A549 (cell line): Measurements from ENCODE around the gene RNF123. TPM values are rescaled to one million over a fixed set of nuclear protein-coding genes. Genes with fewer than 3 reads are reported as not detected.

Experiments used
- ATAC-seq, 2 experiments: fragments of 200-7000 bp in 1 of 2; fragments of >200 bp in 1 of 2; cut with Nextera tagmentation in 1 of 2; cut with Tn5 transposase in 1 of 2; 3 replicates each; pipeline versions ENCODE4 v1.8.0 to v1.9.1; 2018 to 2020; ENCODE audit warnings: mild to moderate bottlenecking in 1 of 2, moderate library complexity in 1 of 2
- CTCF ChIA-PET: fragments of 300-600 bp; sonication (Branson Sonifier 250); formaldehyde crosslinking; extraction: SDS; loops from one replicate; lab custom pipeline; 2021; ENCODE audit warnings: antibody characterized with exemption, inconsistent platforms; lab: Yijun Ruan, JAX
- POLR2A ChIA-PET: fragments of 350-600 bp; formaldehyde crosslinking; extraction: SDS; loops from one replicate; lab custom pipeline; 2021; ENCODE audit warnings: antibody characterized with exemption, inconsistent platforms; lab: Yijun Ruan, JAX
- DNase-seq, 2 experiments: peaks; one replicate each; pipeline versions ENCODE4 v3.0.0 to v3.0.0-alpha.2; 2011 to 2016; ENCODE audit warnings: low read depth in 1 of 2, low spot score in 1 of 2
- FAIRE-seq: peaks from 2 replicates; lab custom pipeline; 2011; peaks lifted over from hg19 to GRCh38; lab: Jason Lieb, UNC
- H3K27ac ChIP-seq, 2 experiments: fragments of >200 bp; sonication (Bioruptor Twin); formaldehyde crosslinking; 3 replicates each; pipeline ENCODE4 v1.5.1; 2016 to 2017
- H3K4me1 ChIP-seq: fragments of >200 bp; sonication (Bioruptor Twin); formaldehyde crosslinking; 3 replicates; pipeline ENCODE4 v1.6.1; 2016
- H3K4me2 ChIP-seq: fragments of >200 bp; sonication (Bioruptor Twin); formaldehyde crosslinking; 3 replicates; pipeline ENCODE4 v1.6.1; 2016
- H3K4me3 ChIP-seq: fragments of >200 bp; sonication (Bioruptor Twin); formaldehyde crosslinking; 3 replicates; pipeline ENCODE4 v1.5.1; 2016
- H3K9me3 ChIP-seq: fragments of >200 bp; sonication (Bioruptor Twin); formaldehyde crosslinking; 3 replicates; pipeline ENCODE4 v1.6.1; 2016
- BHLHE40 ChIP-seq: IDR thresholded peaks from 2 replicates; pipeline ENCODE4 v1.6.1; 2012; ENCODE audit warnings: low read depth, low read length, inconsistent platforms
- CBX8 ChIP-seq: fragments of 200-600 bp; sonication (generic); IDR thresholded peaks from 2 replicates; pipeline ENCODE4 v1.6.1; 2016
- CHD4 ChIP-seq: fragments of 200-600 bp; sonication (generic); IDR thresholded peaks from 2 replicates; pipeline ENCODE4 v1.6.1; 2016; ENCODE audit warnings: antibody characterized with exemption, mild to moderate bottlenecking, borderline replicate concordance
- EP300 ChIP-seq, 2 experiments: fragments of >200 bp; sonication (Bioruptor Twin); formaldehyde crosslinking; IDR thresholded peaks; 2 replicates in 1 of 2; 3 replicates in 1 of 2; pipeline ENCODE4 v1.6.1; 2016 to 2017
- HOXB13 ChIP-seq: fragments of 250-450 bp; sonication (Bioruptor Pico); IDR thresholded peaks from 2 replicates; pipeline ENCODE4 v1.5.0; 2020; ENCODE audit warnings: low read depth, mild to moderate bottlenecking, moderate library complexity
- HOXB5 ChIP-seq: fragments of 250-450 bp; sonication (Bioruptor Pico); IDR thresholded peaks from 2 replicates; pipeline ENCODE4 v1.5.0; 2020; ENCODE audit warnings: mild to moderate bottlenecking, moderate library complexity
- MAFK ChIP-seq: fragments of 450-650 bp; IDR thresholded peaks from 2 replicates; pipeline ENCODE4 v1.6.1; 2014; ENCODE audit not compliant: partially characterized antibody
- MAZ ChIP-seq: fragments of 150-350 bp; IDR thresholded peaks from 2 replicates; pipeline ENCODE4 v1.6.1; 2014; ENCODE audit warnings: antibody characterized with exemption, low read depth, low read length, borderline replicate concordance
- MYC ChIP-seq: IDR thresholded peaks from 2 replicates; pipeline ENCODE4 v1.6.1; 2012; ENCODE audit warnings: mild to moderate bottlenecking, inconsistent platforms, low read length, improper control_type of control experiment, borderline replicate concordance
- NFE2L2 ChIP-seq: fragments of 150-350 bp; conservative IDR thresholded peaks from 2 replicates; pipeline ENCODE4 v1.6.1; 2014; ENCODE audit warnings: low read length
- NPAS2 ChIP-seq: fragments of 250-450 bp; sonication (Bioruptor Pico); IDR thresholded peaks from 2 replicates; pipeline ENCODE4 v1.8.0; 2022; ENCODE audit warnings: mild to moderate bottlenecking, moderate library complexity, borderline replicate concordance
- PHF8 ChIP-seq: fragments of 200-600 bp; sonication (generic); IDR thresholded peaks from 2 replicates; pipeline ENCODE4 v1.6.1; 2016; ENCODE audit warnings: low read depth, mild to moderate bottlenecking, antibody characterized with exemption, moderate library complexity, borderline replicate concordance
- POLR2A ChIP-seq: IDR thresholded peaks from 2 replicates; pipeline ENCODE4 v1.6.1; 2012; ENCODE audit warnings: mild to moderate bottlenecking, low read length
- POLR2AphosphoS2 ChIP-seq: conservative IDR thresholded peaks from 2 replicates; pipeline ENCODE4 v1.6.1; 2012; ENCODE audit warnings: low read length, improper control_type of control experiment, inconsistent platforms
- RCOR1 ChIP-seq: fragments of 150-350 bp; IDR thresholded peaks from 2 replicates; pipeline ENCODE4 v1.6.1; 2014; ENCODE audit warnings: antibody characterized with exemption, low read length, low read depth
- RNF2 ChIP-seq: fragments of 200-600 bp; sonication (generic); IDR thresholded peaks from 2 replicates; pipeline ENCODE4 v1.6.1; 2016; ENCODE audit warnings: low read depth, mild to moderate bottlenecking, antibody characterized with exemption, moderate library complexity, borderline replicate concordance
- SREBF2 ChIP-seq: fragments of 450-650 bp; IDR thresholded peaks from 2 replicates; pipeline ENCODE4 v1.6.1; 2014; ENCODE audit warnings: mild to moderate bottlenecking, moderate library complexity
- WGBS: methylation state at CpG from one replicate; pipeline ENCODE4 v1.1.6; 2017; ENCODE audit errors: missing lambda C conversion rate; 5-methylcytosine and 5-hydroxymethylcytosine counted together
- polyA plus RNA-seq, 4 experiments: library from polyadenylated mRNA; depleted of rRNA in 3 of 4; stranded (reverse); fragments of >200 nt; fragmentation: RNase III in 1 of 4; extraction: RNeasy Plus Mini Kit Qiagen cat#74134 plus additional on column Dnase treatment in 1 of 4; gene quantifications; 2 replicates in 3 of 4; 3 replicates in 1 of 4; pipeline ENCODE4 v1.2.3, GENCODE V29; 2011 to 2017
- TF ChIP-seq, protein P1 (sequence below): fragments of >200 bp; sonication (Bioruptor Twin); formaldehyde crosslinking; IDR thresholded peaks from 2 replicates; pipeline ENCODE4 v1.6.1; 2016
- TF ChIP-seq, protein P2 (sequence below): fragments of 450-650 bp; IDR thresholded peaks from 2 replicates; pipeline ENCODE4 v1.6.1; 2014; ENCODE audit warnings: antibody characterized with exemption
- TF ChIP-seq, protein P3 (sequence below): fragments of 250-450 bp; sonication (Bioruptor Pico); IDR thresholded peaks from 2 replicates; pipeline ENCODE4 v1.5.0; 2021; ENCODE audit warnings: mild to moderate bottlenecking, moderate library complexity, borderline replicate concordance
- TF ChIP-seq, protein P4 (sequence below): IDR thresholded peaks from 2 replicates; pipeline ENCODE4 v1.6.1; 2012
- TF ChIP-seq, protein P5 (sequence below): fragments of 200-600 bp; sonication (generic); IDR thresholded peaks from 2 replicates; pipeline ENCODE4 v1.6.1; 2016; ENCODE audit warnings: antibody characterized with exemption, mild to moderate bottlenecking, moderate library complexity

The RNF123 gene
- polyA plus RNA-seq, 2 of the 4 experiments (the other 2 are of a cell fraction): 14.4 to 16.0 TPM

DNA sequence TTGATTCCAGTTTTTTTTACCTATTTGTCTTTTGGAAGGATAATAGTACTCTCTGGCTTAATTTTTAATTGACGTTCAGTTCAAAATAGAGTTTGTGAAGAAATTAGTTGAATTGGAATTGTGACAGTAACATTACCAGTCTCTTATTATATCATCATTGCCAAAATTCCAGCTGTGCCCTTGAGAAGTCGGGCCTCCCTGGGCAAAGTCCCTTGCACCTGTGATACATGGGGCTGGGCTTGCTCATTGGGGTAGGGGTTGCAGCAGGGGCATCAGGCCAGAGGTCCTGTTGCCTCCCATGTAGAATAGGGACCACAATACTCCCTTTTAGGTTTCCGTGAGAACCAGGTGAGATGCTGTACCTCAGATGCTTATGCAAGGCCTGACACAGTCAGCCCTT, 43.1 kb upstream of the RNF123 start:
- ChIA-PET POLR2A (no interaction called here), CTCF (interaction anchor here (2.3 kb wide), 1 partner anchor 107 kb away, joined by 6 read pairs; no protein-coding TSS in a partner anchor)
- no peak for ATAC-seq
- H3K4me1 ChIP-seq: no peaks in the 10 kb centered on the region
- no peak for DNase-seq
- H3K4me3 ChIP-seq: no peak overlapping the region
- FAIRE-seq: no peak
- no peaks in the 10 kb centered on the region for H3K9me3 ChIP-seq
- no peak overlapping the region for H3K27ac ChIP-seq
- WGBS: 67% methylated on average over 3 of the region's 3 CpGs
- TF ChIP-seq MAZ (no peak), CHD4 (no peak), HOXB13 (CRISPR knock-in tag) (no peak), MYC (no peak), RCOR1 (no peak), EP300 (IDR thresholded peaks at IDR 0.05) (no peak), BHLHE40 (no peak)
- TF ChIP-seq, protein P1, sequence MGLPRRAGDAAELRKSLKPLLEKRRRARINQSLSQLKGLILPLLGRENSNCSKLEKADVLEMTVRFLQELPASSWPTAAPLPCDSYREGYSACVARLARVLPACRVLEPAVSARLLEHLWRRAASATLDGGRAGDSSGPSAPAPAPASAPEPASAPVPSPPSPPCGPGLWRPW: no peak
- TF ChIP-seq, protein P2, sequence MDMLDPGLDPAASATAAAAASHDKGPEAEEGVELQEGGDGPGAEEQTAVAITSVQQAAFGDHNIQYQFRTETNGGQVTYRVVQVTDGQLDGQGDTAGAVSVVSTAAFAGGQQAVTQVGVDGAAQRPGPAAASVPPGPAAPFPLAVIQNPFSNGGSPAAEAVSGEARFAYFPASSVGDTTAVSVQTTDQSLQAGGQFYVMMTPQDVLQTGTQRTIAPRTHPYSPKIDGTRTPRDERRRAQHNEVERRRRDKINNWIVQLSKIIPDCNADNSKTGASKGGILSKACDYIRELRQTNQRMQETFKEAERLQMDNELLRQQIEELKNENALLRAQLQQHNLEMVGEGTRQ: no peak
- TF ChIP-seq, all 56 proteins: peak for 0
- H3K4me2 ChIP-seq: no peak overlapping the region

DNA sequence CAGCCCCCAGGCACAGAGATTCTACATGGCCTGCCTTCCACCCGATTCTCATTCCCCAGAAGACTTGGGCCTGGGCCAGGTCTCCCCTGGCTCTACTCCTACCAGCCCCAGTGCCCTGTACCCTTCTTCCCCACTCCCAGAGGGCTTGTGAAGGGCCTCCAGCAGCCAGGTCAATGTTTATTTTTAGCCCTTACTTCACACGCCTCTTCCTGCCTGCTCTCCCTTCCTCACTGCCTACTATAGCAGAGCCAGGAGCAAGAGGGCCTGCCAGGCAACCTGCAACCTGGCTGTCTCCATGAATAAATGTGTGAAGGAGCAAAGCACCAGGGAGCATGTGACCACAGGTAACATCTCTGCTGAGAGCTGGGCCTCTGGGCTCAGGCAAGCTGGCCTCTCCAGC, 41.6 kb upstream of the RNF123 start:
- POLR2A ChIA-PET: no interaction called here
- DNase-seq (no peak), FAIRE-seq (no peak), ATAC-seq (no peak)
- WGBS: 81% methylated on average over 2 of the region's 2 CpGs
- Histone ChIP-seq H3K4me3 (no peak overlapping the region), H3K4me2 (no peak overlapping the region), H3K4me1 (no peaks in the 10 kb centered on the region), H3K27ac (no peak overlapping the region), H3K9me3 (no peaks in the 10 kb centered on the region)
- CTCF ChIA-PET: interaction anchor here (0.6 to 2.3 kb wide), 2 partner anchors 108 to 110 kb away, joined by 3 to 6 read pairs; no protein-coding TSS in a partner anchor
- no peak for TF ChIP-seq PHF8

DNA sequence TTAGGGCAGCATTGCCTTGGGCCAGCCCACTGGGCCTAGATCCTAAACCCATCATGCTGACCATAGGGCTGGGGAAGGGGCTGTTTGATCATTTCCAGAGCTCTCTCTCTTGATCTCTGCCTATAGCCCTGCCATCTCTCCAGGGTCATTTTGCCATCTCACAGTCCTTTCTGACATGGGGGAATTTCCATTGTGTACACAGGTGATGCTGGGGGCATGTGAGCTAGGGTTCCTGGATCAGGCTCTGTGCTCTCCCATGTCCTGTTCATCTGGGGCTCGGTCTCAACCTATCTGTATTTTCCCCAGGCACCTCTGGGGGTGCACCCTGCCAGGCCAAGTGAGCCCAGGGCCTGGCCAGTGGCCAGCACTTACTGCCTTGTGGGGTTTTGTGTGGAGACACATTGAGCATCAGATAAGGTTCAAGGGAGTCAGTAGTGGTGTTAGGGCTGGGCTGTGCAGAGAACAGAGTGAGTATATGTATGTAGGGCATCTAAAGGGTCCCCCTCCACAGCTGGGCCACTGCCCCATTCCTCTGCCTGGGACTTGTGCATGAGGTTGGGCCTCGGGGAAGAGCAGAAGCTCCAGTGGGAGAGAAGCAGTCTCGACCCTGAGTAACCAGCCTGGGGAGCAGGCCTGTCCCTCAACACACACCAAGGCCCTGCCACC, 40.9 kb upstream of the RNF123 start:
- no peak overlapping the region for H3K4me2 ChIP-seq
- H3K27ac ChIP-seq: no peak overlapping the region
- no peaks in the 10 kb centered on the region for H3K4me1 ChIP-seq
- DNase-seq (no peak), FAIRE-seq (no peak)
- WGBS: 51% methylated on average over 2 of the region's 3 CpGs
- TF ChIP-seq NPAS2 (CRISPR knock-in tag) (no peak), HOXB5 (CRISPR knock-in tag) (no peak), POLR2AphosphoS2 (no peak), NFE2L2 (no peak), CBX8 (no peak), RCOR1 (no peak), RNF2 (no peak), POLR2A (no peak), MAFK (no peak), SREBF2 (no peak), PHF8 (no peak)
- TF ChIP-seq, protein P3, sequence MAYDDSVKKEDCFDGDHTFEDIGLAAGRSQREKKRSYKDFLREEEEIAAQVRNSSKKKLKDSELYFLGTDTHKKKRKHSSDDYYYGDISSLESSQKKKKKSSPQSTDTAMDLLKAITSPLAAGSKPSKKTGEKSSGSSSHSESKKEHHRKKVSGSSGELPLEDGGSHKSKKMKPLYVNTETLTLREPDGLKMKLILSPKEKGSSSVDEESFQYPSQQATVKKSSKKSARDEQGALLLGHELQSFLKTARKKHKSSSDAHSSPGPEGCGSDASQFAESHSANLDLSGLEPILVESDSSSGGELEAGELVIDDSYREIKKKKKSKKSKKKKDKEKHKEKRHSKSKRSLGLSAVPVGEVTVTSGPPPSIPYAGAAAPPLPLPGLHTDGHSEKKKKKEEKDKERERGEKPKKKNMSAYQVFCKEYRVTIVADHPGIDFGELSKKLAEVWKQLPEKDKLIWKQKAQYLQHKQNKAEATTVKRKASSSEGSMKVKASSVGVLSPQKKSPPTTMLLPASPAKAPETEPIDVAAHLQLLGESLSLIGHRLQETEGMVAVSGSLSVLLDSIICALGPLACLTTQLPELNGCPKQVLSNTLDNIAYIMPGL (CRISPR knock-in tag): no peak
- TF ChIP-seq, protein P4, sequence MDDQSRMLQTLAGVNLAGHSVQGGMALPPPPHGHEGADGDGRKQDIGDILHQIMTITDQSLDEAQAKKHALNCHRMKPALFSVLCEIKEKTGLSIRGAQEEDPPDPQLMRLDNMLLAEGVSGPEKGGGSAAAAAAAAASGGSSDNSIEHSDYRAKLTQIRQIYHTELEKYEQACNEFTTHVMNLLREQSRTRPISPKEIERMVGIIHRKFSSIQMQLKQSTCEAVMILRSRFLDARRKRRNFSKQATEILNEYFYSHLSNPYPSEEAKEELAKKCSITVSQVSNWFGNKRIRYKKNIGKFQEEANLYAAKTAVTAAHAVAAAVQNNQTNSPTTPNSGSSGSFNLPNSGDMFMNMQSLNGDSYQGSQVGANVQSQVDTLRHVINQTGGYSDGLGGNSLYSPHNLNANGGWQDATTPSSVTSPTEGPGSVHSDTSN: no peak
- TF ChIP-seq, protein P5, sequence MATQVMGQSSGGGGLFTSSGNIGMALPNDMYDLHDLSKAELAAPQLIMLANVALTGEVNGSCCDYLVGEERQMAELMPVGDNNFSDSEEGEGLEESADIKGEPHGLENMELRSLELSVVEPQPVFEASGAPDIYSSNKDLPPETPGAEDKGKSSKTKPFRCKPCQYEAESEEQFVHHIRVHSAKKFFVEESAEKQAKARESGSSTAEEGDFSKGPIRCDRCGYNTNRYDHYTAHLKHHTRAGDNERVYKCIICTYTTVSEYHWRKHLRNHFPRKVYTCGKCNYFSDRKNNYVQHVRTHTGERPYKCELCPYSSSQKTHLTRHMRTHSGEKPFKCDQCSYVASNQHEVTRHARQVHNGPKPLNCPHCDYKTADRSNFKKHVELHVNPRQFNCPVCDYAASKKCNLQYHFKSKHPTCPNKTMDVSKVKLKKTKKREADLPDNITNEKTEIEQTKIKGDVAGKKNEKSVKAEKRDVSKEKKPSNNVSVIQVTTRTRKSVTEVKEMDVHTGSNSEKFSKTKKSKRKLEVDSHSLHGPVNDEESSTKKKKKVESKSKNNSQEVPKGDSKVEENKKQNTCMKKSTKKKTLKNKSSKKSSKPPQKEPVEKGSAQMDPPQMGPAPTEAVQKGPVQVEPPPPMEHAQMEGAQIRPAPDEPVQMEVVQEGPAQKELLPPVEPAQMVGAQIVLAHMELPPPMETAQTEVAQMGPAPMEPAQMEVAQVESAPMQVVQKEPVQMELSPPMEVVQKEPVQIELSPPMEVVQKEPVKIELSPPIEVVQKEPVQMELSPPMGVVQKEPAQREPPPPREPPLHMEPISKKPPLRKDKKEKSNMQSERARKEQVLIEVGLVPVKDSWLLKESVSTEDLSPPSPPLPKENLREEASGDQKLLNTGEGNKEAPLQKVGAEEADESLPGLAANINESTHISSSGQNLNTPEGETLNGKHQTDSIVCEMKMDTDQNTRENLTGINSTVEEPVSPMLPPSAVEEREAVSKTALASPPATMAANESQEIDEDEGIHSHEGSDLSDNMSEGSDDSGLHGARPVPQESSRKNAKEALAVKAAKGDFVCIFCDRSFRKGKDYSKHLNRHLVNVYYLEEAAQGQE: no peak
- TF ChIP-seq, all 56 proteins: peak for 0
- POLR2A ChIA-PET: no interaction called here
- no peak overlapping the region for H3K4me3 ChIP-seq
- no peak for ATAC-seq
- no peaks in the 10 kb centered on the region for H3K9me3 ChIP-seq
- CTCF ChIA-PET: interaction anchor here (1.0 kb wide), 1 partner anchor 16 kb away, joined by 3 read pairs; no protein-coding TSS in a partner anchor
